K562 (cell line): ENCODE results near the gene SULT1B1.

ENCODE experiments used
- CHD1 ChIP-seq: fragments of 200-600 bp; sonication (generic); IDR thresholded peaks from one replicate; pipeline ENCODE4 v1.6.1; 2012; ENCODE audit warnings: mild to moderate bottlenecking, moderate library complexity, low read length, inconsistent platforms
- LCOR ChIP-seq: sonication (generic); formaldehyde crosslinking; IDR thresholded peaks from 2 replicates; pipeline ENCODE4 v1.8.0; 2022; ENCODE audit warnings: mild to moderate bottlenecking, missing genetic modification reagents
- MXI1 ChIP-seq: IDR thresholded peaks from 2 replicates; pipeline ENCODE4 v1.6.1; 2011; ENCODE audit warnings: low read depth, mild to moderate bottlenecking, improper control_type of control experiment, low read length
- XRCC4 ChIP-seq: IDR thresholded peaks from one replicate; pipeline ENCODE4 v1.6.1; 2011; ENCODE audit not compliant: insufficient read depth, insufficient read length; ENCODE audit errors: extremely low read depth

GRCh38 chr4:69727426-69727825 is 33.0 kb downstream of the SULT1B1 start:
- TF ChIP-seq MXI1 (no peak), CHD1 (no peak), LCOR (CRISPR knock-in tag) (no peak), XRCC4 (no peak)
